Testis (tissue), 3 donors: ENCODE data around the gene RPA1. TPM values are rescaled to one million over a fixed set of nuclear protein-coding genes. Genes with fewer than 3 reads are reported as not detected.

Experiments
- DNase-seq: peaks from one replicate; pipeline ENCODE4 v3.0.0-alpha.2; 2019
- H3K27ac ChIP-seq, 2 donors: fragments of 200-600 bp; sonication (generic); one replicate each; pipeline ENCODE4 v1.5.1; 2019
- H3K27me3 ChIP-seq: fragments of 200-600 bp; sonication (generic); one replicate; pipeline ENCODE4 v1.5.1; 2019
- H3K36me3 ChIP-seq: fragments of 200-600 bp; sonication (generic); one replicate; pipeline ENCODE4 v1.5.1; 2017; ENCODE audit warnings: low read depth; ENCODE audit errors: missing control alignments
- H3K4me1 ChIP-seq: fragments of 200-600 bp; sonication (generic); one replicate; pipeline ENCODE4 v1.5.1; 2019
- H3K4me3 ChIP-seq, 2 donors: fragments of 200-600 bp; sonication (generic); one replicate each; pipeline ENCODE4 v1.5.1; 2017 to 2019
- H3K9me3 ChIP-seq: fragments of 200-600 bp; sonication (generic); one replicate; pipeline ENCODE4 v1.5.1; 2017
- CTCF ChIP-seq, 3 experiments: fragments of 450-650 bp in 2 of 3; fragments of 200-600 bp in 1 of 3; sonication (generic) in 1 of 3; IDR thresholded peaks; one replicate each; pipeline ENCODE4 v1.5.1; 2016 to 2019; ENCODE audit warnings: antibody characterized with exemption in 3 of 3, mild to moderate bottlenecking in 2 of 3, moderate library complexity in 1 of 3
- POLR2A ChIP-seq: fragments of 450-650 bp; IDR thresholded peaks from one replicate; pipeline ENCODE4 v1.6.1; 2017; ENCODE audit warnings: antibody characterized with exemption, mild to moderate bottlenecking, moderate library complexity
- WGBS, 2 donors: methylation state at CpG; one replicate each; pipeline ENCODE4 v1.1.5; 2018; 5-methylcytosine and 5-hydroxymethylcytosine counted together
- intact Hi-C: fragments of 100-400 bp; cut with DNase I; formaldehyde crosslinking; loops from one replicate; pipeline ENCODE4 v1.15.1; 2023; ENCODE audit warnings: low total_unique reads
- polyA plus RNA-seq: library from polyadenylated mRNA; stranded (reverse); fragments of 350-450 nt; fragmentation: Illumina TruSeq; extraction: RNeasy Lipid Tissue Mini Kit (QIAGEN cat#74804); gene quantifications from one replicate; pipeline ENCODE4 v1.2.3, GENCODE V29; 2014; ENCODE audit warnings: low read depth, low replicate concordance; ENCODE audit not compliant: insufficient read depth
- total RNA-seq, 2 donors: library from RNA; depleted of rRNA; stranded (reverse); fragments of >200 nt; gene quantifications; one replicate each; pipeline ENCODE4 v1.2.3, GENCODE V29; 2016

Gene RPA1
- total and polyA plus RNA-seq, 3 donors from 2014 or later = 31.7 to 52.9 (median 36.4) TPM

- Histone ChIP-seq H3K36me3 (no peaks in the 10 kb centered on the region), H3K4me1 (no peaks in the 10 kb centered on the region), H3K27me3 (no peaks in the 10 kb centered on the region), H3K9me3 (no peaks in the 10 kb centered on the region), H3K4me3 (no peak overlapping the region), H3K27ac (no peak overlapping the region)
- intact Hi-C loops = no loop called here
- no peak for DNase-seq
- 88 to 93% methylated on average over 14 of the region's 14 CpGs for WGBS, 2 donors
- TF ChIP-seq CTCF (IDR thresholded peaks at IDR 0.05) = no peak
- TF ChIP-seq POLR2A = no peak
Measured at GRCh38 chr17:1913702-1914101, 83.9 kb downstream of the RPA1 start.

- H3K36me3 ChIP-seq = no peaks in the 10 kb centered on the region
- TF ChIP-seq POLR2A = no peak
- no peak for TF ChIP-seq CTCF (IDR thresholded peaks at IDR 0.05)
- 43 to 71% methylated on average over 4 to 8 of the region's 8 CpGs for WGBS, 2 donors
Measured at GRCh38 chr17:1914661-1915083, 84.9 kb downstream of the RPA1 start.

GRCh38 chr17:1915889-1916288 lies 86.1 kb downstream of the RPA1 start:
- intact Hi-C loops = no loop called here
- H3K27me3 ChIP-seq = no peaks in the 10 kb centered on the region
- no peak overlapping the region for H3K4me3 ChIP-seq

More at GRCh38 chr17:1914661-1915083, 84.9 kb downstream of the RPA1 start:
- no peaks in the 10 kb centered on the region for H3K27me3 ChIP-seq
- H3K4me1 ChIP-seq = no peaks in the 10 kb centered on the region
- no peak for DNase-seq
- no peak overlapping the region for H3K4me3 ChIP-seq
- H3K27ac ChIP-seq = no peak overlapping the region
- intact Hi-C loops = no loop called here
- no peaks in the 10 kb centered on the region for H3K9me3 ChIP-seq

GRCh38 chr17:1916316-1916715 lies 86.5 kb downstream of the RPA1 start:
- H3K36me3 ChIP-seq = no peaks in the 10 kb centered on the region
- no peak for DNase-seq
- intact Hi-C loops = no loop called here
- H3K9me3 ChIP-seq = no peaks in the 10 kb centered on the region
- H3K27ac ChIP-seq = no peak overlapping the region
- no peak for TF ChIP-seq POLR2A
- no peak for TF ChIP-seq CTCF (IDR thresholded peaks at IDR 0.05)
- H3K4me1 ChIP-seq = no peaks in the 10 kb centered on the region
- H3K4me3 ChIP-seq = no peak overlapping the region
- WGBS, 2 donors = 81 to 83% methylated on average over 14 of the region's 14 CpGs
- H3K27me3 ChIP-seq = no peaks in the 10 kb centered on the region

More at GRCh38 chr17:1915889-1916288, 86.1 kb downstream of the RPA1 start:
- Histone ChIP-seq H3K4me1 (no peaks in the 10 kb centered on the region), H3K36me3 (no peaks in the 10 kb centered on the region), H3K27ac (no peak overlapping the region), H3K9me3 (no peaks in the 10 kb centered on the region)
- 67 to 87% methylated on average over 12 of the region's 12 CpGs for WGBS, 2 donors
- TF ChIP-seq CTCF (IDR thresholded peaks at IDR 0.05) = no peak
- TF ChIP-seq POLR2A = no peak
- no peak for DNase-seq

GRCh38 chr17:1916963-1917715 lies 87.3 kb downstream of the RPA1 start:
- no peaks in the 10 kb centered on the region for H3K27me3 ChIP-seq
- H3K9me3 ChIP-seq = no peaks in the 10 kb centered on the region
- no peaks in the 10 kb centered on the region for H3K36me3 ChIP-seq
- no peak for TF ChIP-seq CTCF (IDR thresholded peaks at IDR 0.05)
- no peak for TF ChIP-seq POLR2A
- no peaks in the 10 kb centered on the region for H3K4me1 ChIP-seq
- no peak overlapping the region for H3K4me3 ChIP-seq
- intact Hi-C loops = no loop called here
- no peak overlapping the region for H3K27ac ChIP-seq
- DNase-seq = no peak
- 67 to 84% methylated on average over 15 to 29 of the region's 29 CpGs for WGBS, 2 donors
